Measurements from ENCODE around the gene ZNRD2.
A peak's percentile ranks its signal among the peaks of the same experiment; 100 is the strongest.

The ZNRD2 gene

DNA sequence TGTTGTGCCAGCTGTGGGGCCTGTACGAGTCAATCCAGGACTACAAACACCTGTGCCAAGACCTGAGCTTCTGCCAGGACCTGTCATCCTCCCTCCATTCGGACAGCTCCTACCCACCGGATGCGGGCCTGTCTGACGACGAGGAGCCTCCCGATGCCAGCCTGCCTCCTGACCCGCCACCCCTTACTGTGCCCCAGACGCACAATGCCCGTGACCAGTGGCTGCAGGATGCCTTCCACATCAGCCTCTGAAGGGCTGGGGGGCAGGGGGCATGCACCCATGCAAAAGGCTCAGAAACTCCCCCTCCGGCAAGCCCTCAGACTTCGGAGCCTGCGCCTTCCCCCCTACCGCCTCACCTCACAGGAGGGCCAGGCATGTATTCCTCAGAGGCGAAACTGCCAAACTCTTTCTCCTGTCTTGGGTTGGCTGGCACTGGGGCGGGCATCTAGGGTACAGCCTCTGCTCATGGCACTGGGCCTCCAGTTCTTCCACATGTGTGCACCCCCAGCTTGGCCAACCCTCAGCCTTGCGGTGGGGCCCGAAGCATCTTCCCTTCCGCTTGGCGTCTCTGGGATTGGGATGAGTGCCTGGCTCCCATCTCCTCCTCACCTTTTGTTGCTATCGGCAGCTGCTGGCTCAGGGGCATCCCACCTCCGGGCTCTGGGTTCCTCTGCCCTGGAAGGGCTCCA is 3.3 kb downstream of the ZNRD2 start:
- peaks cover 18 to 84% (median 80%) of the 10 kb centered on the region in 4 experiments for H3K4me1 ChIP-seq (ENCODE audit: control extremely low read depth in 1 of 4, control insufficient read depth in 4 of 4, insufficient read depth in 4 of 4, low read length in 3 of 4)
- H3K27me3 ChIP-seq (replicated peaks in 2 of 5; ENCODE audit: control insufficient read depth in 4 of 5, insufficient read depth in 5 of 5, low read length in 4 of 5): no peaks in the 10 kb centered on the region
- ChIA-PET POLR2A (interaction anchor here (1.0 to 2.4 kb wide), 4 partner anchors 15 to 149 kb away, joined by 3 to 9 read pairs (median 6); no protein-coding TSS in a partner anchor), CTCF (interaction anchor here (1.1 to 16.1 kb wide), 6 partner anchors 9 to 40 kb away, joined by 3 to 239 read pairs (median 16); no protein-coding TSS in a partner anchor)
- peaks cover 0 to 8% (median 4%) of the 10 kb centered on the region in 4 experiments for H3K36me3 ChIP-seq (ENCODE audit: control insufficient read depth in 4 of 4, insufficient read depth in 4 of 4, low read length in 3 of 4)
- 60% methylated on average over 21 of the region's 22 CpGs for WGBS (ENCODE audit: insufficient coverage)
- H3K27ac ChIP-seq (ENCODE audit: insufficient read depth in 1 of 2, low read depth in 1 of 2, low read length in 2 of 2, poor library complexity in 1 of 2, severe bottlenecking in 2 of 2): peak overlapping the region; percentile 7 to 76
- no peak for DNase-seq
- H3K9me3 ChIP-seq (ENCODE audit: control extremely low read depth in 1 of 5, control insufficient read depth in 4 of 5, insufficient read depth in 2 of 5, low read depth in 1 of 5, low read length in 4 of 5): no peaks in the 10 kb centered on the region
- peak overlapping the region; percentile 28 to 99 (median 76) for H3K4me3 ChIP-seq (ENCODE audit: control insufficient read depth in 1 of 7, extremely low read depth in 1 of 7, insufficient read depth in 4 of 7, low read depth in 2 of 7, low read length in 6 of 7)

DNA sequence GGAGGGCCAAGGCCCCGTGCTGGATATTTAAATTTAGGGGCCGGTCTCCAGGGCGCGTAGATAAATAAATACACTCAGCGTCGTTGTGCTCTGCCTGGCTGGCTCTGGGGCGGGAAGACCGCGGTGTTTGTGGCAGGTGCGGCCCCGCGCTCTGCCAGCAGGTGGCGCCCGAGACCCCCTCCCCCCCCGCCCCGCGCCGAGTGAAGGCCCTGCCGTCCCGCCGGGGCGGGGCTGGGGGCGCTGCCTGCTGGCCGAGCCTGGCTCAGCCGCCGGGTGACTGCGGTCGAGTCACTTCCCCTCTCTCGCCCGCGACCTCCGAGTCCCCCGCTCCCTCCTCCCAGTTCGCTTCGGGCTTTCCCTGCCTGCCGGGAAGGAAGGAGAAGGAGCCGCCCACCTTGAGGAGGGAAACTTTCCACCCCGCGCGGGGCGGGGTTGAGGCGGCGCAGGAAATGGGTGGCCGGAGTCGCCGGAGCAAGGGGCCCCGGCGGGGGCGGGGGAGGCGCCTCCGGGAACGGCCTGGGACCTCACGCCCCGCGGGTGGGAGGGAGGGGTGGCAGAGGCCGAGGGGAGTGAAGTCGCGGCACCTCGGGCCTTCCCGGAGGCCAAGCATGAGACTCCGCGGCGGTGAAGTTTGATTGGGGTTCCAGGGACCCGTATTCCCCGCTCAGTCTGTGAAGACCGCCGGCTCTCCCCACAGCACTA is 4.0 kb downstream of the ZNRD2 start:
- Histone ChIP-seq H3K4me3 (ENCODE audit: control insufficient read depth in 1 of 7, extremely low read depth in 1 of 7, insufficient read depth in 4 of 7, low read depth in 2 of 7, low read length in 6 of 7) (peak overlapping the region; percentile 28 to 99 (median 82)), H3K27me3 (replicated peaks in 2 of 5; ENCODE audit: control insufficient read depth in 4 of 5, insufficient read depth in 5 of 5, low read length in 4 of 5) (no peaks in the 10 kb centered on the region), H3K27ac (ENCODE audit: insufficient read depth in 1 of 2, low read depth in 1 of 2, low read length in 2 of 2, poor library complexity in 1 of 2, severe bottlenecking in 2 of 2) (peak overlapping the region in 1 of 2 experiments; percentile 76), H3K9me3 (ENCODE audit: control extremely low read depth in 1 of 5, control insufficient read depth in 4 of 5, insufficient read depth in 2 of 5, low read depth in 1 of 5, low read length in 4 of 5) (no peaks in the 10 kb centered on the region), H3K36me3 (ENCODE audit: control insufficient read depth in 4 of 4, insufficient read depth in 4 of 4, low read length in 3 of 4) (peaks cover 0 to 12% (median 6%) of the 10 kb centered on the region in 4 experiments), H3K4me1 (ENCODE audit: control extremely low read depth in 1 of 4, control insufficient read depth in 4 of 4, insufficient read depth in 4 of 4, low read length in 3 of 4) (peaks cover 13 to 81% (median 73%) of the 10 kb centered on the region in 4 experiments)
- ChIA-PET POLR2A (interaction anchor here (1.0 to 4.1 kb wide), 3 partner anchors 12 to 34 kb away, joined by 4 to 32 read pairs (median 7); no protein-coding TSS in a partner anchor), CTCF (interaction anchor here (1.1 to 16.4 kb wide), 8 partner anchors 9 to 36 kb away, joined by 3 to 262 read pairs (median 71); no protein-coding TSS in a partner anchor)
- DNase-seq: peak; percentile 96
- 0% methylated on average over 42 of the region's 67 CpGs for WGBS (ENCODE audit: insufficient coverage)

GRCh38 chr11:65574811-65575567 is 4.7 kb downstream of the ZNRD2 start:
- CTCF ChIA-PET: interaction anchor here (1.4 to 16.4 kb wide), 6 partner anchors 9 to 36 kb away, joined by 3 to 262 read pairs (median 8); no protein-coding TSS in a partner anchor
- 7% methylated on average over 24 of the region's 28 CpGs for WGBS (ENCODE audit: insufficient coverage)

GRCh38 chr11:65575568-65576231 is 5.4 kb downstream of the ZNRD2 start, which contains the start of gene EHBP1L1:
Gene EHBP1L1, plus strand, starts transcription at chr11:65576053. Its CDS starts 250 bp downstream, at chr11:65576303.
- ChIA-PET POLR2A (interaction anchor here (1.1 to 4.1 kb wide), 3 partner anchors 11 to 35 kb away, joined by 3 to 32 read pairs (median 7); no protein-coding TSS in a partner anchor), CTCF (interaction anchor here (1.4 to 16.4 kb wide), 6 partner anchors 8 to 37 kb away, joined by 3 to 262 read pairs (median 8); no protein-coding TSS in a partner anchor)
- DNase-seq: peak; percentile 57 to 78 (median 69)
- under 1% methylated on average over 42 of the region's 69 CpGs for WGBS (ENCODE audit: insufficient coverage)
- H3K4me3 ChIP-seq (ENCODE audit: control insufficient read depth in 1 of 7, extremely low read depth in 1 of 7, insufficient read depth in 4 of 7, low read depth in 2 of 7, low read length in 6 of 7): peak within 1 kb of the TSS; percentile 23 to 91 (median 74)
- H3K27ac ChIP-seq (ENCODE audit: insufficient read depth in 1 of 2, low read depth in 1 of 2, low read length in 2 of 2, poor library complexity in 1 of 2, severe bottlenecking in 2 of 2): peak within 1 kb of the TSS; percentile 19 to 70
- H3K36me3 ChIP-seq (ENCODE audit: control insufficient read depth in 4 of 4, insufficient read depth in 4 of 4, low read length in 3 of 4): peaks cover 0 to 26% (median 19%) of the 10 kb centered on the region in 4 experiments
- no peaks in the 10 kb centered on the region for H3K9me3 ChIP-seq (ENCODE audit: control extremely low read depth in 1 of 5, control insufficient read depth in 4 of 5, insufficient read depth in 2 of 5, low read depth in 1 of 5, low read length in 4 of 5)
- peaks cover 9 to 71% (median 63%) of the 10 kb centered on the region in 4 experiments for H3K4me1 ChIP-seq (ENCODE audit: control extremely low read depth in 1 of 4, control insufficient read depth in 4 of 4, insufficient read depth in 4 of 4, low read length in 3 of 4)
- no peaks in the 10 kb centered on the region for H3K27me3 ChIP-seq (replicated peaks in 2 of 5; ENCODE audit: control insufficient read depth in 4 of 5, insufficient read depth in 5 of 5, low read length in 4 of 5)

More at GRCh38 chr11:65574811-65575567, 4.7 kb downstream of the ZNRD2 start:
- peak in 2 of 3 donors; percentile 51 to 73 for DNase-seq
- Histone ChIP-seq H3K4me3 (ENCODE audit: control insufficient read depth in 1 of 7, extremely low read depth in 1 of 7, insufficient read depth in 4 of 7, low read depth in 2 of 7, low read length in 6 of 7) (peak overlapping the region; percentile 19 to 91 (median 74)), H3K36me3 (ENCODE audit: control insufficient read depth in 4 of 4, insufficient read depth in 4 of 4, low read length in 3 of 4) (peaks cover 0 to 19% (median 13%) of the 10 kb centered on the region in 4 experiments), H3K9me3 (ENCODE audit: control extremely low read depth in 1 of 5, control insufficient read depth in 4 of 5, insufficient read depth in 2 of 5, low read depth in 1 of 5, low read length in 4 of 5) (no peaks in the 10 kb centered on the region), H3K4me1 (ENCODE audit: control extremely low read depth in 1 of 4, control insufficient read depth in 4 of 4, insufficient read depth in 4 of 4, low read length in 3 of 4) (peaks cover 9 to 74% (median 66%) of the 10 kb centered on the region in 4 experiments), H3K27ac (ENCODE audit: insufficient read depth in 1 of 2, low read depth in 1 of 2, low read length in 2 of 2, poor library complexity in 1 of 2, severe bottlenecking in 2 of 2) (peak overlapping the region in 1 of 2 experiments; percentile 63), H3K27me3 (replicated peaks in 2 of 5; ENCODE audit: control insufficient read depth in 4 of 5, insufficient read depth in 5 of 5, low read length in 4 of 5) (no peaks in the 10 kb centered on the region)
- POLR2A ChIA-PET: interaction anchor here (2.1 to 4.1 kb wide), 2 partner anchors 12 to 35 kb away, joined by 7 to 32 read pairs; no protein-coding TSS in a partner anchor

GRCh38 chr11:65576232-65576866 is 6.1 kb downstream of the ZNRD2 start:
- peak overlapping the region in 1 of 2 experiments; percentile 70 for H3K27ac ChIP-seq (ENCODE audit: insufficient read depth in 1 of 2, low read depth in 1 of 2, low read length in 2 of 2, poor library complexity in 1 of 2, severe bottlenecking in 2 of 2)
- CTCF ChIA-PET: interaction anchor here (1.0 to 16.4 kb wide), 6 partner anchors 8 to 37 kb away, joined by 3 to 262 read pairs (median 8); no protein-coding TSS in a partner anchor
- H3K9me3 ChIP-seq (ENCODE audit: control extremely low read depth in 1 of 5, control insufficient read depth in 4 of 5, insufficient read depth in 2 of 5, low read depth in 1 of 5, low read length in 4 of 5): no peaks in the 10 kb centered on the region
- POLR2A ChIA-PET: interaction anchor here (1.1 to 4.1 kb wide), 3 partner anchors 10 to 36 kb away, joined by 3 to 32 read pairs (median 7); no protein-coding TSS in a partner anchor
- H3K4me1 ChIP-seq (ENCODE audit: control extremely low read depth in 1 of 4, control insufficient read depth in 4 of 4, insufficient read depth in 4 of 4, low read length in 3 of 4): peaks cover 5 to 64% (median 56%) of the 10 kb centered on the region in 4 experiments
- H3K27me3 ChIP-seq (replicated peaks in 2 of 5; ENCODE audit: control insufficient read depth in 4 of 5, insufficient read depth in 5 of 5, low read length in 4 of 5): no peaks in the 10 kb centered on the region
- H3K4me3 ChIP-seq (ENCODE audit: control insufficient read depth in 1 of 7, extremely low read depth in 1 of 7, insufficient read depth in 4 of 7, low read depth in 2 of 7, low read length in 6 of 7): peak overlapping the region; percentile 23 to 91 (median 65)
- WGBS (ENCODE audit: insufficient coverage): 12% methylated on average over 12 of the region's 26 CpGs
- no peak for DNase-seq
- H3K36me3 ChIP-seq (ENCODE audit: control insufficient read depth in 4 of 4, insufficient read depth in 4 of 4, low read length in 3 of 4): peaks cover 0 to 29% (median 22%) of the 10 kb centered on the region in 4 experiments
